HS-27A (cell line): ENCODE data around the gene MYBPHL.

ENCODE experiments used
- DNase-seq: peaks from one replicate; pipeline ENCODE4 v3.0.0-alpha.2; 2012; ENCODE audit warnings: low read depth, missing footprints

The MYBPHL gene

DNA sequence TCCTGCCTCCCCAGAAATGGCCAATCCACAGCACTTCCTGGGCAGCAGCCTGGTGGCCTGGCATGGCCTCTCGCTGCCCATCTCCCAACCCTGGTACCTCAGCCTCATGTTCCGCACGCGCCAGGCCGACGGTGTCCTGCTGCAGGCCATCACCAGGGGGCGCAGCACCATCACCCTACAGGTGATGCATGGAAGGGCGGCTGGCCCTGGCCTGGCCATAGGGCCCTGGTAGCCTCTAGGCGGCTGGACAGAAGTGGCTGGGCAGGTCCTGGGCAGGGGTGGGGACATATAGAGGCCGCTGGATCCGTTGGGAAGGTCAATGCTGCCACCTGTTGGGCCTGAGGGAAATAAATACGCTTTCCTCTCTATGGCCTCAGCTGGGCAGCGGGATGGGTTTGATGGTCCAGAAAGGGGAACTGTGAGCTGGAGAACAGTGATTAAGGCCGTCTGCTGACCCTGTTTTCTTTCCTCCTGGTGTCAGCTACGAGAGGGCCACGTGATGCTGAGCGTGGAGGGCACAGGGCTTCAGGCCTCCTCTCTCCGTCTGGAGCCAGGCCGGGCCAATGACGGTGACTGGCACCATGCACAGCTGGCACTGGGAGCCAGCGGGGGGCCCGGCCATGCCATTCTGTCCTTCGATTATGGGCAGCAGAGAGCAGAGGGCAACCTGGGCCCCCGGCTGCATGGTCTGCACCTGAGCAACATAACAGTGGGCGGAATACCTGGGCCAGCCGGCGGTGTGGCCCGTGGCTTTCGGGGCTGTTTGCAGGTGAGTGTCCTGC lies 43.0 kb downstream of the MYBPHL start:
- peak; percentile 51 for DNase-seq

DNA sequence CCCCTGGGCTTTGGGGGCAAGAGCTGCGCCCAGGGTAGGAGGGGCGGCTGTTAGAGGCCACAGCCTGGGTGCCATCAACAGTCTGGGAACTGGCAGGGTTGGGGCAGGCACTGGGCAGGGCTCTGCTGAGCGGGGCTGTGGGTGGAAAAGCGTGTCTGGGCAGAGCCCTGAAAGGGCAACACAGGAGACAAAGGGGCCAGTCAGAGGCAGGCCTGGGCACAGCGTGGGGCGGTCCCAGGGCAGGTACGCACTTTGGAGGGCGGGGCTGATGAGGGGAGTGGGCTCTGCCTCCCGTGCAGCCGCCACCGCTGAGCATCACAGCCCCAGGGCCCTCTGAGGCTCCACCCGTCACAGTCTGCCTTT lies 43.6 kb downstream of the MYBPHL start:
- DNase-seq: no peak

DNA sequence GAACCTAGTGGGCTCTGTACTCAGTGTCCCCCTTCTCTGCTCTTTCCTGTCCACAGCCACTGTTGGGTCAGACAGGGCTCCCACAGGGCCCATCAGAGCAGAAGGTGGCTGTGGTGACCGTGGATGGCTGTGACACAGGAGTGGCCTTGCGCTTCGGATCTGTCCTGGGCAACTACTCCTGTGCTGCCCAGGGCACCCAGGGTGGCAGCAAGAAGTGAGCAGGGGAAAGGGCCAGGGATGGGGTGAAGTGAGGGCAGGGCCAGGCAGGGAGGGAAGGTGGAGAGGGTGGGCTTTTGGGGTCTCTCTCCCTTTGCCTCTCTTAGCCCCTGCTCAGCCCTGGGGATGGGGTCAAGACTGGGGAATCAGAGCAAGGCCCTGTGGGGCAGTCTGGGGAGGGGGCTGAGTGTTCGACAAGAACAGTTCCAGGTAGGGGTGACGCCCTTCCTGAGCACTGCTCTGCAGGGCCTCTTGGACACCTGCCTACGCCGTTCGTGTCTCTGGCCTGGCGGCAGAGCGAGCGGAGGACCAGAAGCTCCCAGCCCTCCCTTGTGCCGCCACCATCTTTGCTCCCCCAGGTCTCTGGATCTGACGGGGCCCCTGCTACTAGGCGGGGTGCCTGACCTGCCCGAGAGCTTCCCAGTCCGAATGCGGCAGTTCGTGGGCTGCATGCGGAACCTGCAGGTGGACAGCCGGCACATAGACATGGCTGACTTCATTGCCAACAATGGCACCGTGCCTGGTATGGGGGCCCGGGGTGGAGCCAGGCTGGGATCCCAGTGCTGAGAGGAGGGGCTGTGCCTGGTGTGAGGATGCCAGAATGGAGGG lies 44.4 kb downstream of the MYBPHL start:
- no peak for DNase-seq

DNA sequence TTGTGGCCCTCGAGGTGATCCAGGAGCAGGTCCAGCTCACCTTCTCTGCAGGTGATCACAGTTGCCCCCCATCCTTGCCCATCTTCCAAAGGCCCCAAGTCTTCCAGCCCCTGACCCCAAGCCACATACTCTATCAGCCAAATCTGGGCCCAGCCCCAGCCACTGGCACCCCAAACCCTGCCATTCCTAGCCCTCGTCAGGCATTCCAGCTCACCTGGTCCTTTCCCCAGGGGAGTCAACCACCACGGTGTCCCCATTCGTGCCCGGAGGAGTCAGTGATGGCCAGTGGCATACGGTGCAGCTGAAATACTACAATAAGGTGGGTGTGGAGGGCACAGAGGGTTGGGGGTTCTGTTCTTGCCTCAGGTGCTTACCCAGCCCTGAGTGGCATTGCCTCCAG lies 45.2 kb downstream of the MYBPHL start:
- no peak for DNase-seq

DNA sequence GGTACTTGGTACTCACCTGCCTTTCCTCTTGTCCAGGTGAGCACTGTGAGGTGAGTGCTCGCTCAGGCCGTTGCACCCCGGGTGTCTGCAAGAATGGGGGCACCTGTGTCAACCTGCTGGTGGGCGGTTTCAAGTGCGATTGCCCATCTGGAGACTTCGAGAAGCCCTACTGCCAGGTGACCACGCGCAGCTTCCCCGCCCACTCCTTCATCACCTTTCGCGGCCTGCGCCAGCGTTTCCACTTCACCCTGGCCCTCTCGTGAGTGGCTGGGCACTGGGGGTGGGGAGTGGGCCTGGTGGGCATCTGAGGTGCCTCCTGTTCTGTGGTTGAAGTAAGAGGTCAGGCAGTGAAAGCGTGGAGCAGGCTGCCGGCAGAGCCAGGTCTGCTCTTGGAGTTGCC lies 45.8 kb downstream of the MYBPHL start:
- no peak for DNase-seq

DNA sequence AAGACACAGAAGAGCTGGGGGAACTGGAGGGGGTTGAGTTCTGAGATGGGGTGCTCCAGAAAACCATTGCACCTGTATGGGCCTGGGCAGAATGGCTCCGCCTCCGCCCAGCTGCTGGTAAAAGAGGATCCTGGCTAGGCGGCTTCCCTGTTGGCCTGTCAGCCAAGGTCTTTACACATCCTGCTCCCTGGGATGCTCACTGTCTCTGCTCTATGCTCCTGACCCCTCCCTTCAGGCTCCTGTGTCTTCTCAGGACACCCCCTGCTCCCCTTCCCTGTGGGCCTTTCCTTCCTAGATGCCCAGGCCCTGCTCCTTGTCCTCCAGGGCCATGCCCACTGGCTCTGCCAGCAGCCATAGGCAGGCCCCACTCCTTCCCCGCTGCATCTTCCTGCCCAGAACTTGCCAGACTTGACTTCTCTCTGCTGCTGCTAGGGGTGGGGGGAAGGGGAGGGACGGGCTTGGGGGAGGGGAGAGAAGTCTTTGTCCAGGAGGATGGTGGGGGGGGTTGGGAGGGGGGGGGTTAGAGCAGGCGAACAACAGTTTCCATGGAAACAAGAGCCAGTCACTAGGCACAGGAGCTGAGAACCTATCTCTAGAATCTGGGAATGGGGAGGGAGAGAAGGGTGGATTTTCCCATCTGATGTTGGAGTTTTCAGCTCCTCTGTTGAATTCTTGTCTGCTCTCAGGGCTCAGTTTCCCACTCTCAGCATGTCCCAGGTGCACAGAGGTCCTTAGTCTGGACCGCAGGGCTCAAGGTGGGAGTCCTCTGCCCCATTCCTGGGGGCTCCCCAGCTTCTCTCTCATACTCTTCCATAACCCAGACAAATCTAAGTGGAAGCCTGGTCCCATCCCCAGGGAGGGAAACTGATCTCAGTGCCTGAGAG lies 46.9 kb downstream of the MYBPHL start:
- DNase-seq: no peak

DNA sequence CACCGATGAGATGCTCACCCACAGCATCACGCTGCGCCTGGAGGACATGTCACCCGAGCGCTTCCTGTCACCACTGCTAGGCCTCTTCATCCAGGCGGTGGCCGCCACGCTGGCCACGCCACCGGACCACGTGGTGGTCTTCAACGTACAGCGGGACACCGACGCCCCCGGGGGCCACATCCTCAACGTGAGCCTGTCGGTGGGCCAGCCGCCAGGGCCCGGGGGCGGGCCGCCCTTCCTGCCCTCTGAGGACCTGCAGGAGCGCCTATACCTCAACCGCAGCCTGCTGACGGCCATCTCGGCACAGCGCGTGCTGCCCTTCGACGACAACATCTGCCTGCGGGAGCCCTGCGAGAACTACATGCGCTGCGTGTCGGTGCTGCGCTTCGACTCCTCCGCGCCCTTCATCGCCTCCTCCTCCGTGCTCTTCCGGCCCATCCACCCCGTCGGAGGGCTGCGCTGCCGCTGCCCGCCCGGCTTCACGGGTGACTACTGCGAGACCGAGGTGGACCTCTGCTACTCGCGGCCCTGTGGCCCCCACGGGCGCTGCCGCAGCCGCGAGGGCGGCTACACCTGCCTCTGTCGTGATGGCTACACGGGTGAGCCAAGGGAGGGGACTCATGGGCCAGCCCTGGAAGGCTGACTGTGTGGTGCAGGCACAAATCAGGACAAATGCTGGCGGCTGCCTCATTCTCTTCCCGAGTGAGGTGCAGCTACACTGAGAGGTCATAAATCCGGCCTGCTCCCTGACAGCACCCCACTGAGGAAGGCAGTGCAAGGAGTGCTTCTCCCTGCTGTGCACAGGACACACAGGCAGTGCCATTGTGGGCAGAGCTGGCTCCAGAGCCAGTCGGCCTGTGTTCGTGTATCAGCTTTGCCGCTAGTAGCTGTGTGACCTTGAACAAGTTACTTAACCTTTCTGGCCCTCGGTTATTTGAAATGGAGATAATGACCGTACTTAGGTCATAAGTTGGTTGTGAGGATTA lies 48.0 kb downstream of the MYBPHL start:
- no peak for DNase-seq

DNA sequence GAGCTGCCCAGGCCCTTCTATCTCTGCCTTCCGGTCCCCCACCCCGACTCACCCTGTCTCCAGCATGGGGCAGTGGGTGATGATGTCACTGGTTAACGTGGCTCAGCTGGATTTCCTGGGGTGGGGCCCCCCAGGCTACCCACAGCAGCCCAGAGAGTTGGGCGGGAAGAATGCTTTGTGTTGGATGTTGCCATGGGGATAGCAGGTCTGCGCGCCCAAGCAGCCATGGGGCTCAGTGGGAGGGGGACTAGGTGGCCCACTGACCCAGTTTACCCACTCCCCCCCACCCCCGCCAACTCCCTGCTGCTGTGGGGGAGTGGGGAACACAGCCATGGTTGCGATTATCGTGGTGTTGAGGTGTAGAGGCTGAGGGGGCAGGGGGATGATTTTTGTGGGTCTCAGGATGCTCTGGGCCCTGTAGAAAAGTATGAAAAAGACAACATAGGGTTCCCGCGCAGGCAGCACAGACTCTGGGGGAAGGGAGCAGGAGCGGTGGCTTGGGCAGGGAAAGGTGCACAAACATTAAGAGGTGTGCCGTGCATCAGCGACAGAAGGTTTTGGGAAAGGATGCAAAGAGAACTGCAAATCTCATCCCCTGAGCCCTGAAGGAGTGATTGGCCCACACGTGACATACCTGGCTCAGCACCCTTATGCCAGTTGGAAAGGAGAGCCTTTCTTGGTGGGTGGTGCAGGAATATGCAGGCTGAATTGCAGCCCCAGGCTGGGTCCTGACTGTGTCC lies 49.0 kb downstream of the MYBPHL start:
- DNase-seq: no peak

DNA sequence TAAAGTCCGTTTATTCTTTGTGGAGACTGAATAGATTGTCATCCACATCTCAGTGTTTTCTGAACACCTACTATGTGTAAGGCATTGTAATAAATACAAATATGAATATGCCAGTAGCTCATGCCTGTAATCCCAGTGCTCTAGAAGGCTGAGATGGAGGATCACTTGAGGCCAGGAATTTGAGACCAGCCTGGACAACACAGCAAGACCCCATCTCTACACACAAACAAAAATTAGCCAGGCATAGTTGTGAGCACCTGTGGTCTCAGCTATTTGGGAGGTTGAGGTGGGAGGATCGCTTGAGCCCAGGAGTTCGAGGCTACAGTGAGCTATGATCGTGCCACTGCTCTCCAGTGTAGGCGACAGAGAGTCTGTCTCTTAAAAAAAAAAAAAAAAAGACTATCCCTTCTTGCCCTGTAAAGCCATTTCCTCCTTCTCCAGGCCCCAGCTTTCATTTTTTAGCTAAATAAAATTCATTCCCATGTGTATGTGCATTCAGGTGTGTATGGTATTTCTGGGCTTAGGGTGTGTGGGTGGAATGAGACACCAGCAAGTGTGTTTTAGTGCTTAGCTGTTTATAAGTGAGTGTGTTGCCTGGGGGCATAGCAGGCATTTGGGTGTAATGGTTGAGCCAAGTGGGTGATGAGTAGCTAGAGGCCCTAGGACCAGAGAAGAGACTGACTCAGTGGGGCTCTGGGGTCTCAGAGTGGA lies 49.7 kb downstream of the MYBPHL start:
- no peak for DNase-seq

DNA sequence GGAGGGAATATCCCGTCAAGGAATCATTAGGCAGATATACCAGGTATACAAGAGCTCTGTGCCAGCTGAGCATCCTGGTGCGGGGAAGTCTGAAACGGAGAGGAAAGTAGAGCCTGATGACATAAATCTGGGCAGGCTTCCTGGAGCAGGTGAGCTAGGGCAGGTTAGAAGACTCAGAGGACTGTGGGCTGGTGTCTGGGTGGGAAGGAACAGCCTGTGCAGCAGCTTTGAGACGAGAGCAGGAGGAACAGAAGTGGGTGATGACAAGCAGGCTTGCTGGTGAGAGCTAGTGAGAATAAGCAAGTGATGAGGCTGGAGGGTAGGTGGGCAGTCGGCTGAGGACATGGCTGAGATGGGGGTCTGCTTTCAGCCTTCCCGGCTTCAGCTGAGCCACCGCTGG lies 50.7 kb downstream of the MYBPHL start:
- no peak for DNase-seq

DNA sequence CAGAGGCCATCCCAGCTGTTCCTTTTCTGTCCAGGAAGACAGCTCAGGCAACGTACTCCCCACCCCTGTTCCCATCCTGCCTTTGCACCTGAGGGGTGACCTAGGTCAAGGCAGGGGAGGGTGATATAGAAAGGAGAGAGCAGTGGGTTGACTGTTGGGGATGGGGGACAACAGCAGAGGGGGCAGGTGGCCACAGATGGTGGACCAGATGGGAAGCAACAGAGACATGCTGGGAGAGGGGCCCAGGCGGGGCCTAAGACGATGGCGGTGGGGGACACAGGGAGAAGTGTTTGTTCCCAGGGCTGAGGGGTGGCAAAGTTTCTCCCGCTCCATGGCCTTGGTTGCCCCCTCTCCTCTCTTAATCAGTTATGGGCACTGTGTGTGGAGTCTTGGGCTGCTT lies 51.1 kb downstream of the MYBPHL start:
- DNase-seq: no peak

DNA sequence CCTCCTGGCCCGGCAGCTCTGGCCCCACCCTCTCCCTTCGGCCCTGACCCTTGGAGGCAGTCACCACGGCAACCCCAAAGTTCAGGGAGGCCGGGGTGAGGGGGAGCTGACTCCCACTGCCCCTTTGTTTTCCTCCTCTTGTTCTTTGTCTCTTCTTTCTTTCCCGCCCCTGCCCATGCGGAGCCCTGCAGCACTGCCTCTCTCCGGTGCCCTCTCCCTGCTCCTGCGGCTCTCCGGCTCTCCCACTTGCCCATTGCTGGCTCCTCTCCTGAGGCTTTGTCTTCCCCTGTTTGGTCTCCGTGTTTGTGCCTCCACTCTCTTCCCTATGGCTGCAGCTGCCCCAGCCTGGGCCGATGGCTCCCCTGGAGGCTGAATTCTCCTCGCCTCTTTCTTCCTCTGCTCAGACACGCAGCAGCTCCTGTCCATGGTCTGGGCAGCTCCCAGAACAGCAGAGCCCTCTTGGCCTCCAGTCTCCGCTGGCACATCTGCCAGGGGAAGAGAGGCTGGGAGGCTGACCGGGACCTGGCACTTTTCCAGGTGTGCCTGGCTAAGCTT lies 51.6 kb downstream of the MYBPHL start:
- DNase-seq: no peak

DNA sequence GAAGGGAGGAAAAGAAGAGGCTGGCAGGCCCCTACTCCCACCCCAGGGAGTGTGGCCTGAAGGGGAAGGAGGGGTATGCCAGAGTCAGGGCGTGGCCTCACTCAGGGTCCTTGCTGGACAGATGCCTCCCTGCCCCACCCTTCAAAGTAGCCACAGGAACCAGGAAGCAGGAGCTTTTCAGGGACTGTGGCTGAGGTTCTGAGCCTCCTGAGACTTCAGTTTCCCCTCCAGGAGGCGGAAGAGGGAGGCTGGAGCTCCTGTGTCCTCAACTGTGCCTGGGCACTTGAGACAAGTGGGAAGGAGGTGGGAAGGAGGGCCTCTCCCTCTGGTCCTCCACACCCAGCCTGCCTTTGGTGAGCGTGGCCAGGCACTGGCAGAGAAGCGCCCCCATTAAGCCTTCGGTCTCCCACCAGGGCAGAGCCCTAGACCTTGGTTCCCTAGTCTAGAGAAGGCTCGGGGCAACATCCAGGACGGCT lies 52.2 kb downstream of the MYBPHL start:
- no peak for DNase-seq

DNA sequence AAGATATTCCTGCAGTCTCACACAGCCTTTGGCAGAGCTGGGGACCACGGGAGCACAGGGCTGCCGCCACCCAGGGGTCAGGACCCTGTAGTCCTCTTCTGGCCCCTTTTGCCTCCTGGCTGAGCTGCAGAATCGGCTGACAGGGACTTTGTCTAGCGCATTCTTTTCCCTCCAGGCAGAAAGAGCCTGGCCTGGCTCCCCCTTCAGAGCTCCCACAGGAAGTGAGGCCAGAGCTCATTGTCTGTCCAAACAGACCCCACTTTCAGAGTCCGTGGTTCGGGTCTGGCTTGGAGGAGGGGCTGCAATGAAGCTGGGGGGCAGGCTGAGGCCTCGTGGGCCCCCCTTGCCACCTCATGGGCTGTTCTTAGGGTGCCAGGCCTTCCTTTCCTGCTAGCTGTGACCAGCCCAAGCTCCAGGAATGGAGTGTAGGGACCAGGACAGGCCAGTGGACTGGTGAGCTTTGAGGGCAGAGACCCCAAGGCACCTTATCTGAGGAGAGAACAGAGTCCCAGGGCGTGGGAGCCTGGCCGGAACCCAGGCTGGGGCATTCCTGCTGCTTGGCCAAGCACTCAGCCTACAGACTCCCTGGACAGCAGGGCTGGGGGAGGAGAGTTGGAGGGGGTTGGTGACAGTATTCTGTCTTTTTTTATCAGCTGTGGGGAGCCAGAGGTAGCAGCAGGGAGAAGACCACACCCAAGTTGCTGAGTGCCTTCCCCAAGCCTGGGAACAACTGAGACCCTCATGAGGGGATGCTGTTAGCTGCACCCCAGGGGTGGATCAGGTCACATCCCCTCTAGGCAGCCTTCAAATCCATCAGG lies 52.8 kb downstream of the MYBPHL start:
- no peak for DNase-seq

DNA sequence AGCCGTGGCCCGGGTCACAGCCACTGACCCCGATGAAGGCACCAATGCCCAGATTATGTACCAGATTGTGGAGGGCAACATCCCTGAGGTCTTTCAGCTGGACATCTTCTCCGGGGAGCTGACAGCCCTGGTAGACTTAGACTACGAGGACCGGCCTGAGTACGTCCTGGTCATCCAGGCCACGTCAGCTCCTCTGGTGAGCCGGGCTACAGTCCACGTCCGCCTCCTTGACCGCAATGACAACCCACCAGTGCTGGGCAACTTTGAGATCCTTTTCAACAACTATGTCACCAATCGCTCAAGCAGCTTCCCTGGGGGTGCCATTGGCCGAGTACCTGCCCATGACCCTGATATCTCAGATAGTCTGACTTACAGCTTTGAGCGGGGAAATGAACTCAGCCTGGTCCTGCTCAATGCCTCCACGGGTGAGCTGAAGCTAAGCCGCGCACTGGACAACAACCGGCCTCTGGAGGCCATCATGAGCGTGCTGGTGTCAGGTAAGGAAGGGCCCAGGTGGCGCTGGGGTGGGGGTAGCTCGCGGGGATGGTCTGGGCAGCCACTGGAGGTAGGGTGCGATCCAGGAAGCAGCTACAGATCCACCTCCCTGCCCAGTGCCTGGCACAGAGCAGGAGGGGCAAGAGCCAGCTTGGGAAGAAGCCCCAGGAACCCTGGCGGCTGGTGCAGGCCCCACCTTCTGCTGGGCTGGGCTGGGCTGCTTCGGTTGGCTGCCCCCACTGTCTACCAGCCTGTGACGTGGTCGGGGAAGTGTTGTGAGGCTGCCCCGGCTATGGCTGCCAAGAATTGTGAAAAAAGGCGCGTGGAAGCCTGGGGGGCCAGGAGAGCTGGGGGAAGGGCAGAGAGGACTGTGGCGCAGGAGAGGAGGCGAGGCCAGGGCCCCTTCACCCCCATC lies 53.7 kb downstream of the MYBPHL start:
- DNase-seq: no peak

DNA sequence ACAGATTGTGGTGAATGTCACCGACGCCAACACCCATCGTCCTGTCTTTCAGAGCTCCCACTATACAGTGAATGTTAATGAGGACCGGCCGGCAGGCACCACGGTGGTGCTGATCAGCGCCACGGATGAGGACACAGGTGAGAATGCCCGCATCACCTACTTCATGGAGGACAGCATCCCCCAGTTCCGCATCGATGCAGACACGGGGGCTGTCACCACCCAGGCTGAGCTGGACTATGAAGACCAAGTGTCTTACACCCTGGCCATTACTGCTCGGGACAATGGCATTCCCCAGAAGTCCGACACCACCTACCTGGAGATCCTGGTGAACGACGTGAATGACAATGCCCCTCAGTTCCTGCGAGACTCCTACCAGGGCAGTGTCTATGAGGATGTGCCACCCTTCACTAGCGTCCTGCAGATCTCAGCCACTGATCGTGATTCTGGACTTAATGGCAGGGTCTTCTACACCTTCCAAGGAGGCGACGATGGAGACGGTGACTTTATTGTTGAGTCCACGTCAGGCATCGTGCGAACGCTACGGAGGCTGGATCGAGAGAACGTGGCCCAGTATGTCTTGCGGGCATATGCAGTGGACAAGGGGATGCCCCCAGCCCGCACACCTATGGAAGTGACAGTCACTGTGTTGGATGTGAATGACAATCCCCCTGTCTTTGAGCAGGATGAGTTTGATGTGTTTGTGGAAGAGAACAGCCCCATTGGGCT lies 54.5 kb downstream of the MYBPHL start:
- no peak for DNase-seq
